NK-92 treated with Interleukin-12 subunit alpha and Interleukin-12 subunit beta, amount 100 ng/mL, for 24 hours (cell line): ENCODE results near the gene SUN1.

Experiments
- DNase-seq: peaks from one replicate; lab custom pipeline; 2025; lab: John Stamatoyannopoulos, UW

Gene SUN1

GRCh38 chr7:877312-878232, 45.3 kb downstream of the SUN1 start:
- DNase-seq, result no peak

- DNase-seq, result no peak
These were observed 46.8 kb downstream of the SUN1 start for GRCh38 chr7:879093-879492.

DNA sequence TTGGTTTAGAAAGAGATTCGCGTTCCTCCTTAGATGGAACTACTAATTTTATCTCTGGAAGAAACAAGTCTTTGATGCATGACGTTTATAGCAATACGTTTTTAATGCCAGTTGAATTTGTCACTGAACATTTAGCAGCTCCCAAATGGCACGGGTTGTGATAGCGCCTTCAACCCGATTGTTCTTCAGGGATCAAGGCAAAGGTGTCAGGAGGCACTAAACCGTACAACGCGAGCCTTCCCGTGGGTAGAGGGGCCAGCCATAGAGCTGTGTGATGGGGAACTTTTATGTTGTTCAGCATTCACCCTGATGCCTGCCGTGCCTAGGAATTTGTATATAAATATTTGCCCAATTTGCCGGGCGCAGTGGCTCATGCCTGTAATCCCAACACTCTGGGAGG, 47.4 kb downstream of the SUN1 start:
- DNase-seq, result no peak

GRCh38 chr7:880450-880849, 48.2 kb downstream of the SUN1 start:
- DNase-seq, result no peak

DNA sequence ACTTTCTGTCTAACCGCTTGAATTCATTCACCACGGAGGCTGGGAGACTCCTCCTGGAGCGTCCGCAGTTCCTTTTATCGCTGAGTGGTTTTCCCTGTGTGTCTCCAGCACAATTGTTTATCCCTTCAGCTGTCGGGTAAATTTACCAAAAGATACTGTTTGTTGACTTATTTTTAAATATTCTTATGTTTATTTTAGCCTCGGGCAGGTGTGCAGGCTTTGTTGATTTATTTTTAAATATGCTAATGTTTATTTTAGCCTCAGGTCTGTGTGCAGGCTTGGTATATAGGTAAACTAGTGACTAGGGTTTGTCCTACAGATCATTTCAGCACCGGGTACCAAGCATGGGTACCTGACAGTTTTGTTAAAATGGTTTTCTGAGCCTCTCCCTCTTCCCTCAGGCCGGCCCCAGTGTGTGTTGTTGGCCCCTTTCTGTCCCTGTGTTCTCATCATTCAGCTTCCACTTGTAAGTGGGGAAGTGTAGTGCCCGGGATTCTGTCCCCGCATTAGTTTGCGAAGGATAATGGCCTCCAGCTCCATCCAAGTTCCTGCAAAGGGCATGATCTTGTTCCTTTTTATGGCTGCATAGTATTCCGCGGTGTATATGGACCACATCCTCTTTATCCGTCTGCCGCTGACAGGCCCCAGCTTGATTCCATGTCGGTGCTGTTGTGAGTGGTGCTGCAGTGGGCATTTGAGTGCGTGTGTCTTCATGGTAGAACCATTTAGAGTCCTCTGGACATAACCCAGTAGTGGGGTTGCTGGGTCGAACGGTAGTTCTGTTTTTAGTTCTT, 49.4 kb downstream of the SUN1 start:
- no peak for DNase-seq

DNA sequence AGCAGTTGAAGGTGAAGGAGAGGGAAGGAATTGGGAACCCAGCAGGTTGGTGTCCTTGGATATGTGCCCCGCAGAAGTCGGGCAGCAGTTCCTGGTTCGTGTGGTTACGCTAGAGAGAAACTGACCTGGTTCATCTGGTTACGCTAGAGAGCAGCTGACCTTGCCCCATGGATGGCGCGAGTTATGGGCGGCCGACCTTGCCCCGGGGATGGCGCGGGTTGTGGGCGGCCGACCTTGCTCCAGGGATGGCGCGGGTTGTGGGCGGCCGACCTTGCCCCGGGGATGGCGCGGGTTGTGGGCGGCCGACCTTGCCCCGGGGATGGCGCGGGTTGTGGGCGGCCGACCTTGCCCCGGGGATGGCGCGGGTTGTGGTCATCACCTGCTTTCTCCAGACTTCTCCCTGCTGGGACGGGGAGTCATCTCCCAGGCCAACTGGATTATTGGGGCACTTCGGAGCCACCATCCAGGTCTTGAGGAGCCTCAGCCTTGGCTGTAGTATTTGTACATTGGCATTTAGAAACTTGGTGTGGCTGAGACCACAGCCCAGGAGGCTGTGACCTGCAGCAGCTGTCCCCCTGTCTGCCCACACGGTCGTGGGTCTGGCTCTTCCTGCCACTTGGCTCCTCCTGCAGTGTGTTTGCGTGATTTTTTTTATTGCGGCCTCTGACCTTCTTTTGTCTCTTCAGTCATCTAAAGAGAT, 50.2 kb downstream of the SUN1 start:
- DNase-seq, result no peak

DNA sequence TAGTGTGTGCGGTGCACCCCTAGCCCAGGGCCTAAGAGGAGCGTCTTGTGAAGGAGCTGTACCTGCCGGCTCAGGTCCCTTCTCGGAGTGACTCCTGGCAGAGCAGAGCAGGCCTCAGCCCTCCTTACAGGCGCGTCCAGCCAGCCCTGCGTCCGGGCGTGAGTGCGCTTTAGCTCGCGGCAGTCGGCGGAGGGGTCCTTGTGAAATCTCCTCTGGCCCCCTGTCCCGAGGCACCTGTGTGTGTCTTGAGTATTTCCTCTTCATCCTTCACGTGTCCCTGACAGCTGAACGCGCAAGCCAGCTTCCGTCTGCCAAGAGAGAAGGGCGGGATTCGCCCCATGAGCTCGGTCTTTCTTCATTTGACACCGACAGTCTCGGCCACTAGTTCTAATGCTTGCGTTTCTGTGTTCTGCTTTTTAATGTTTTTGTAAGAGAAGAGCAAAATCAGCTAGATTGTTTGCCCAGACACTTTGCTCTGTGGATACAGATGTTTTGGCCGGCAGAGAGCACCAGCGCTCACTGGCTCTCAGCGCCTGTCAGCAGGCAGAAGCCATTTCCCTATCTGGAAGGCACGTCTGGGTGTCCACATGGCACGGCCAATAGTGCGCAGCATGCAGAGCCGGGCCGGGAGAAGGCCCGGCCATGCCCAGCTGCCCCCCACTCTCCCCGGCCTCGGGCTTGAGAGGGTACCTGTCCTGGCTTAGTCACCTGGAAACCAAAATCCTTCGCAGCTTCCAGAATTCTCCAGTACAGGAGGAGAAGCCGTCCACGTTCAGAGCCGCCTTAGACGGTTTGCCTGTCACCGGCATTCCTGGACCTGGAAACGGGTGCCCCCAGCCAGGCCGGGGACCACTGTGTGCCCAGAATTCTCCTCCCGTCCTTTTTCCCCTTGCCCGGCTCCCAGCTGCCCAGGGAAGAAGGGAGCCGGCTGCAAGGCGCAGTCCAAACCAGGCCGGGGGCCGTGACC, 51.1 kb downstream of the SUN1 start:
- DNase-seq, result no peak

- DNase-seq, result no peak
These were observed 52.1 kb downstream of the SUN1 start for GRCh38 chr7:884191-885003.

DNA sequence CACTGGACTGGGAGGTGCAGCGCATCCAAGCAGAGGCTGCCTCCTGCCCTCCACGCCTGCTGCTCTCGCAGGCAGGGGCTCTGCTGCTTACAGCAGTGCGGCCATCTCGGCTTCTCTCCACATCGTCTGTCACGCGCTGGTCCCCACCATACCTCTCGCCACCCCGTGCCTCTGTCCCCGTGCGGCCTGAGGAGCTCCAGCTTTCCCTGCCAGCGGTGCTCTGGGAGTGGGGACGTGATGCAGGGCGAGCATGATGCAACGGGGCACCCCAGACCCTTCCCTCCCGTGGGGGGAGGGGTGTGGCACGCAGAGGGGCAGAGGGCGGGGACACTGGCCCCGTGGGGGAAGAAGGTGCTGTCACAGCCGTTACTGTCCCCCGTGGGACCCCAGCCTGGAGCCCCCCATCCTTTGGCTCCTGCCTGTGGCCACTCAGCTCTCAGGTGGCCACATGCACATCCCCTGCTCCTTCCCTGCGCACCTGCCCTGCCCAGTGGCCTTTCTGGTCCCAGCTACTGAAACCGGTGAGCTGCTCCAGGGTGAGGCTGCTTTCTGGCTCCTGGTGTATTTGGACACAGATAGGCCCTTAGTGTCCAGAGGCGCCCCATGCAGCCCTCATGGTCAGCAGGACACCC, 53.1 kb downstream of the SUN1 start:
- no peak for DNase-seq

DNA sequence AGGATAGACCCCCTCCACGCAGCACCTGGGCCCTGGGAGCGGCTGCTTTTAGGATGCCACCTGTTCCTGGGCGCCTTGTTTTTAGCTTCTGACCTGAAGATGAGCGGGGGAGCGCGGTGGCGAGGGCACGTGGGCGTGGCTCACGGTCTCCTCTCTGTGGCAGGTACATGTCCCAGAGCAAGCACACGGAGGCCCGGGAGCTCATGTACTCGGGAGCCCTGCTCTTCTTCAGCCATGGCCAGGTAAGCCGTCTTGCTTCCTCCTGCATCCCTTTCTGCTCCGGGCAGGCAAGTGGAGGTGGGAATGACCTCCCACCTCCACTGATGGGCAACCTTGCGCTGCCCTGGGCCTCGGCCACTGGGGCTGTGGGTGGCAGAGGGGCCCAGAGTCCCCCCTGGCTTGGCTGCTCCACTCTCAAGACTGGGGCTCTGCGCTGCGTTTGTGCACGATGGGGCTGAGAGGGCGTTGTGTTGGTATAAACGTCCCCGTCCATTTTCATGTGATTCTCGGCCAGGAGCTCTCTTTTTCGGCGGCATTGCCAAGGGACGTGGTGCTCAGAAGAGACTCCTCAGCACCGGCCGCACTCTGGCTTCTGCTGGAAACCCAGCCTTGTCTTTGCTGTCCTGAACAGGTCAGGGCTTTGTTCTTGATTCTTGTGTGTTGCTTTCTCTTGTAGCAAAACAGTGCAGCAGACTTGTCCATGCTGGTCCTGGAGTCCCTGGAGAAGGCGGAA, 53.8 kb downstream of the SUN1 start:
- DNase-seq, result no peak

DNA sequence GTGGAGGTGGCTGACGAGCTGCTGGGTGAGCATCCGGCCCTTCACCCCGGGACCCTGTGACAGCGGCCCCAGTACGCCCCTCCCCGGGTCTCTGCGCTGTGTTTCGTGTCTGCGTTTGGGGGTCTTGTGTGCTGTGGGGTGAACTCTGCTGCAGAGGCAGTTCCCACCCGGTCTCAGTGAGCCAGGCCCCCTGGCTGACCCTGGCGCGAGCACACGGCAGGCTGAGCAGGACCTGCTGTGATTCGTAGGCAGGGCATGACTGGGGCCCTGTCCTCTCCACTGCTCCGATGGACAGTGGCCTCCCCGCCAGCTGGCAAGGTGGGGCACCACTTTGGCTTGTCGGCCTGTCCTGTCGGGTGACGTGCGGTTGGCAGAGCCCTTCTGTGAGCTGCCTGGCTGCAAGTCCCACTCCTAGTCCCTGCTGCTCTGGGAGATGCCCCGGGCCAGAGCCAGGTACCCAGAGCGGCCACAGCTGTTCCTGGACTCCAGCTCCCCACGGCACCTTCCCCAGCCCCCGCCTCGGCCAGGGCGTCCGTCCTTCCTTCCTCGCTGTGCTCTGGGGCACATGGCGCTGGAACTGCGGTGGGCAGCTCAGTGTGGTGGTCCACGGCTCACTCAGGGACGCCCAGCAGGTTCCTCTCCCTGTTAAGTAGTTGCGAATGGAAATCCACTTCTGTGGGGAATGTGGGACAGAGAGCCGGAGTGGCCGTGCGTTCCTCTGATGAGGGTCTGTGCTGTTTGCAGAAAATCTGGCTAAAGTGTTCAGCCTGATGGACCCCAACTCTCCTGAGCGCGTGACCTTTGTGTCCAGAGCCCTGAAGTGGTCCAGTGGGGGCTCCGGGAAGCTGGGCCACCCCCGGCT, 54.6 kb downstream of the SUN1 start:
- DNase-seq, result no peak

DNA sequence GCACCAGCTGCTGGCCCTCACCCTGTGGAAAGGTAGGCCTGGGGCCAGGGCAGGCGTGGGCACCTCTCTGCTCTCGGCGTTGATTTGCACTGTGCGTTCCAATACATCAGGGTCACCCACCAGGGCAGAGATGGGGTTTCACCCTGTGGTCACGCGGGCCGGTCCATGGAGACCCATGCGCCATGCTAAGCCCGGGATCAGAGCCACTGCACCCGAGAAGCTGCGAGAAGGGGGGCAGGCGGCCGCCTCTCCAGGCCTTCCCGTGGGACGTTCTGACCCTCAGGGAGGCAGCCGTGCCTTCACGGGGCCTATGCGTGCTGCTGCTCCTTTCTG, 55.2 kb downstream of the SUN1 start:
- no peak for DNase-seq

DNA sequence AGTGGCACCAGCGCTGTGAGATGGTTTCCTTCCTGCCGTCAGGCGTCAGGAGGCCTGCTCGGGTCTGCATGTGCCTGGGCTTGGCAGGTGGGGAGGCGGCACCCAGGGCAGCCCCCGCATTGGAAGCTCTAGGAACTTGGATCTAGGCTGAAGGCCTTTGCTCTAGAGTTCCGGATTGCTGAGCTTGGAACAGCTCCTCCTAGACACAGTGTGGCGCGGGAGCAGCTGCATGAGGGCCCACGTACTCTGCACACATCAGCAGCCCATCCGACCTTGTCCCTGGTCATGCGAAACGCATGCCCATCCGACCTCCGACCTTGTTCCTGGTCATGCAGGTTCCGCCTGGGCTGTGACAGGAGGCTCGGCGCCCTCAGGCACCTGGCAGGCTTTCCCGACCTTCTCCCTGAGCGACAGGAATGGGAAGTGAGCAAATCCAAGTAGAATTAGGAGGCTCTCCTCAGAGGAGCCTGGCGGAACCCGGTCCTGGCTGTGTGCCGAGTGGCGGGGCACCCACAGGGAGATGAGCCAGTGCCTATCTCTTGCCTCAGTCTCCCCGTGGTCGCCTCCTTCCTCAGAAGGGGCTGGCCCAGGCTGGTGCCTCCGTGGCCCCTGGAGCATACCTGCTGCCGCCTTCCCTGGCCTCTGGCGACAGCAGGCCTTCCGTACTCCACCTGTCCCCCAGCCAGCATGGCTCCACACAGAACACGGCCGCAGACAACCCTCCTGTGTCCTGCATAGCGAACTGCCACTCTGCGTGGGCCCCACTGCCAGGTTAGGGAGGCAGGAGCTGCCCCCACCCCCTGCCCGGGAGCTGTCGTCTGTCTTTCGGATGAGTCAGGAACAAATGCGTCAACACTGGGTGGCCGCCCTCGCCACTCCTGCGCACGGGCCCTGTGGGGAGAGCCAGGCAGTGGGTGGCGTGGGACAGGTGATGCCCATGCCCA, 56.1 kb downstream of the SUN1 start:
- DNase-seq, result no peak

DNA sequence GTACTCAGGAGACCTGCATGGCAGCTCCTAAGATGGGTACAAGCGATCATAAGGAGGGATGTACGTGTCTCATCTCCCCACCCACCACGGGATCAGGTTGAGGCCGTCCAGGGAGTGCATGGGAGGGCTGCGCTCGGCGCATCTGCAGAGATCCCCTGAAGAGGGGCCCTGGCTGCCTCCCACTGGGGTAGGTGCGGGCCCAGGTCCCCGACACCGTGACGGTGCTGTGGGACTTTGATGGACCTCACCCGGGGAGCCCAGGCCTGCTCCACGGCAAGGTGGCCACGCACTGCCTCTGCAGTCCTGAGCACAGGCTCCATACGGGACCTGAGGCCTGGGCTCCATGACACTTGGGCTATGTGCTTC, 56.7 kb downstream of the SUN1 start:
- DNase-seq, result no peak

GRCh38 chr7:889391-889790, 57.1 kb downstream of the SUN1 start:
- DNase-seq, result no peak

DNA sequence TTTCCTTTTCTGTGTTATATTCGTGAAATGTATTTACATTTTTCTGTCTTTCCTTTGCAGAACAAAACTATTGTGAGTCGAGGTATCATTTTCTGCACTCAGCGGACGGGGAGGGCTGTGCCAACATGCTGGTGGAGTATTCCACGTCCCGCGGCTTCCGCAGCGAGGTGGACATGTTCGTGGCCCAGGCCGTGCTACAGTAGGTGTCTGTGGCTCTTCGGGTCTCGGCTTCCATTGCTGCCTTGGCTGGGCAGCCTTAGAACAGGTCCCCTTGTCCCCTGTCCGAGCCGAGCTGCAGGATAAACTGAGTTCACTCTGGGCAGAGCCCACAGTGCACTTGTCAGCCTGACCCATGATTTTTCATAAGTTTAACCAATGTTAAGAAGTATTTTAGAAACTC, 58.6 kb downstream of the SUN1 start:
- DNase-seq, result no peak

DNA sequence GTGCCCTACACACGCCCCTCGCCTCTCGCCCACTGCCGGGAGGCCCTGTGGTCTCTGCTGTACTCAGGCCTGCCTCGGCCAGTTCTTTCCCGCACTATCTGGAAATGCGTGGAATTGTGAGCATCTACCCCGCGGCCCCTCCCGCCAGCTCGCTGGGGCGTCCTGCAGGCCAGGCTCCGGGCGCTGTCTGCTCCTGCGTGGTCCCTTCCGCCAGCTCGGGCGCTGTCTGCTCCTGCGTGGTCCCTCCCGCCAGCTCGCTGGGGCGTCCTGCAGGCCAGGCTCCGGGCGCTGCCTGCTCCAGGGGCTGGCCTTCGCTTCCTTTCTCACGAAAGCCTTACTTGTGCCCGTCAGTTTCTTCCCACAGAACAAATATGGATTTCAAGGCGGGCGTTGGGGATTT, 59.0 kb downstream of the SUN1 start:
- DNase-seq, result no peak

DNA sequence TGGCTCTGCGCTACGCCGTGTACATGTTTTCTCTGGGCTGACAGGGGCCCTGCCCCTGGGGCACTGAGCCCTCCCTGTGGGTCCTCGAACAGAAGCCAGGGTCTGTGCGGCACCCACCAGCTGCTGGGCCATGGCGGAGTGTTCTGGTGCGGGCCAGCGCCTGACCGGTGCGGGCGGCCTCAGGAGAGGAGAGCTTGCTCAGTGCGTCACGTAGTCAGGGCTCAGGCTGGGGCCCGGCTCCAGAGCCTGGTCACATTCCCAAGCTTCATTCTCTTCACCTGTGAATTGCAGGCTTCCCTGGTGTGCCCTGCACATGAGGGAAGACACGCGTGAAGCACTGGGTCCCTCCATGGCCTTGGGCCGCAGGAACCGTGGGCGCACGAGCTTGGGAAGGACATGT, 59.5 kb downstream of the SUN1 start:
- no peak for DNase-seq
